Heart left ventricle (tissue), 16 donors: ENCODE data around the gene CSTF1. TPM values are rescaled to one million over a fixed set of nuclear protein-coding genes. Genes with fewer than 3 reads are reported as not detected.

ENCODE experiments used
- ATAC-seq, 4 donors: fragments of 200-7000 bp; cut with Tn5 transposase; one replicate each; pipeline ENCODE4 v1.9.1; 2020 to 2022; ENCODE audit warnings: moderate library complexity in 4 of 4, mild to moderate bottlenecking in 3 of 4, moderate number of reproducible peaks in 1 of 4
- DNase-seq, 5 donors: peaks; one replicate each; pipeline ENCODE4 v3.0.0-alpha.2; 2020
- H3K27ac ChIP-seq, 12 donors: fragments of 200-600 bp; sonication (generic) in 4 of 12; one replicate each; pipeline versions ENCODE4 v1.5.0 to v1.8.0; 2016 to 2022; ENCODE audit warnings: mild to moderate bottlenecking in 2 of 12
- H3K27me3 ChIP-seq, 9 donors: fragments of 200-600 bp; sonication (generic) in 2 of 9; one replicate each; pipeline versions ENCODE4 v1.5.1 to v1.8.0; 2016 to 2022; ENCODE audit warnings: mild to moderate bottlenecking in 3 of 9
- H3K36me3 ChIP-seq, 9 donors: fragments of 200-600 bp; sonication (generic) in 2 of 9; one replicate each; pipeline versions ENCODE4 v1.5.0 to v1.8.0; 2018 to 2022; ENCODE audit warnings: mild to moderate bottlenecking in 2 of 9
- H3K4me1 ChIP-seq, 12 donors: fragments of 200-600 bp; sonication (generic) in 4 of 12; one replicate each; pipeline versions ENCODE4 v1.5.0 to v1.8.0; 2016 to 2022; ENCODE audit warnings: mild to moderate bottlenecking in 3 of 12
- H3K4me3 ChIP-seq, 12 donors: fragments of 200-600 bp; sonication (generic) in 4 of 12; one replicate each; pipeline versions ENCODE4 v1.5.0 to v1.8.0; 2017 to 2022; ENCODE audit warnings: mild to moderate bottlenecking in 9 of 12, moderate library complexity in 4 of 12
- H3K9me3 ChIP-seq, 12 donors: fragments of 200-600 bp; sonication (generic) in 4 of 12; one replicate each; pipeline versions ENCODE4 v1.5.0 to v1.8.0; 2016 to 2022; ENCODE audit warnings: mild to moderate bottlenecking in 1 of 12
- CTCF ChIP-seq, 12 donors: fragments of 200-600 bp; sonication (generic) in 4 of 12; IDR thresholded peaks; one replicate each; pipeline versions ENCODE4 v1.5.0 to v1.8.0; 2018 to 2022; ENCODE audit warnings: antibody characterized with exemption in 12 of 12, mild to moderate bottlenecking in 5 of 12
- POLR2A ChIP-seq, 2 donors: fragments of 450-650 bp; IDR thresholded peaks; one replicate each; pipeline ENCODE4 v1.6.1; 2017; ENCODE audit warnings: antibody characterized with exemption in 2 of 2, mild to moderate bottlenecking in 2 of 2, moderate library complexity in 2 of 2
- WGBS, 4 donors: extraction: QIAGEN DNeasy Blood & Tissue Kit in 2 of 4; methylation state at CpG; one replicate each; pipeline versions ENCODE4 v1.1.5 to v1.1.7; 2013 to 2018; 5-methylcytosine and 5-hydroxymethylcytosine counted together
- intact Hi-C, 10 donors: fragments of 100-400 bp; cut with DNase I; formaldehyde crosslinking; loops; one replicate each; pipeline versions ENCODE4 v1.11.1 to v1.14.2; 2022
- polyA plus RNA-seq, 2 donors: library from polyadenylated mRNA; stranded (reverse); fragments of 200-250 nt; gene quantifications; one replicate each; pipeline ENCODE4 v1.2.3, GENCODE V29; 2013
- total RNA-seq, 9 donors: library from RNA; depleted of rRNA in 2 of 9; stranded (reverse); fragments of >200 nt in 2 of 9; fragmentation: NEBNext Ultra II Directional in 3 of 9; extraction: Animal tissue kit (Norgen Biotek cat#: 25700) in 3 of 9; gene quantifications; one replicate each; pipeline versions ENCODE4 v1.1.0 to v1.2.4, GENCODE V29; 2016 to 2023
- donor health status: ischemic (EF 13 %, LVEDD 7.1; RV severe dilation, severe dysfunction).
- donor health status: healthy with polysubstance abuse.
- donor health status: DM: no; HTN: yes; CAD: no.
- donor health status: DM: no; HTN: no; CAD: no.
- donor health status: ischemic (EF 25% LVEDD 6.9; RV normal size, moderate dysfunction).
- donor health status: ischemic (EF 25% LVEDD 5.7; RV mildly dilated, moderate dysfunction).
- donor health status: healthy.
- donor health status: DM: yes; HTN: yes; CAD: no.
- donor health status: ischemic (EF 35%, LVEDD 5.7; RV mildly dilated, moderate dysfunction).
- donor health status: nonischemic (EF 11% LVEDD 7.7; RV severe dilation, severe dysfunction).
- donor health status: DM: yes; HTN: yes; CAD: no.
- donor health status: PGD.
- donor health status: ischemic (EF 29% LVEDD 5.4; RV normal size, mild dysfunction).
- donor health status: nonischemic (EF 23%, LVEDD 6.1; RV moderate dilation, normal function).

The CSTF1 gene
- total and polyA plus RNA-seq, 11 donors = 4.2 to 27.3 (median 21.4) TPM

- WGBS, 4 donors = 41 to 56% (median 46%) methylated on average over 1 of the region's 1 CpG
- no peaks in the 10 kb centered on the region for H3K36me3 ChIP-seq
- no peak for DNase-seq
- H3K27me3 ChIP-seq = no peaks in the 10 kb centered on the region
- TF ChIP-seq POLR2A (IDR thresholded peaks at IDR 0.05) (no peak), CTCF (IDR thresholded peaks at IDR 0.05) (no peak)
- H3K9me3 ChIP-seq = no peaks in the 10 kb centered on the region
- H3K4me1 ChIP-seq = peaks cover 0 to 72% (median 17%) of the 10 kb centered on the region in 12 donors
- intact Hi-C loops = no loop called here
- ATAC-seq = no peak
- H3K4me3 ChIP-seq = no peak overlapping the region
- H3K27ac ChIP-seq = no peak overlapping the region
Measured at GRCh38 chr20:56423886-56424285, 31.4 kb downstream of the CSTF1 start.

GRCh38 chr20:56424931-56425330 lies 32.5 kb downstream of the CSTF1 start:
- DNase-seq = no peak
- WGBS, 4 donors = 67 to 100% (median 83%) methylated on average over 1 of the region's 1 CpG

GRCh38 chr20:56426026-56426425 lies 33.6 kb downstream of the CSTF1 start:
- TF ChIP-seq CTCF (IDR thresholded peaks at IDR 0.05) (no peak), POLR2A (IDR thresholded peaks at IDR 0.05) (no peak)
- Histone ChIP-seq H3K4me1 (peaks cover 0 to 72% (median 12%) of the 10 kb centered on the region in 12 donors), H3K4me3 (no peak overlapping the region), H3K27me3 (no peaks in the 10 kb centered on the region), H3K36me3 (no peaks in the 10 kb centered on the region), H3K9me3 (no peaks in the 10 kb centered on the region), H3K27ac (no peak overlapping the region)
- 87 to 96% (median 90%) methylated on average over 9 of the region's 9 CpGs for WGBS, 4 donors
- intact Hi-C loops = no loop called here
- ATAC-seq (no peak), DNase-seq (no peak)

More at GRCh38 chr20:56424931-56425330, 32.5 kb downstream of the CSTF1 start:
- Histone ChIP-seq H3K27me3 (no peaks in the 10 kb centered on the region), H3K9me3 (no peaks in the 10 kb centered on the region), H3K36me3 (no peaks in the 10 kb centered on the region), H3K27ac (no peak overlapping the region), H3K4me1 (peaks cover 0 to 72% (median 13%) of the 10 kb centered on the region in 12 donors), H3K4me3 (no peak overlapping the region)
- TF ChIP-seq CTCF (IDR thresholded peaks at IDR 0.05) = no peak
- TF ChIP-seq POLR2A (IDR thresholded peaks at IDR 0.05) = no peak
- intact Hi-C loops = no loop called here
- no peak for ATAC-seq

GRCh38 chr20:56426926-56427325 lies 34.5 kb downstream of the CSTF1 start:
- TF ChIP-seq CTCF (IDR thresholded peaks at IDR 0.05) (no peak), POLR2A (IDR thresholded peaks at IDR 0.05) (no peak)
- H3K4me3 ChIP-seq = no peak overlapping the region
- DNase-seq (no peak), ATAC-seq (no peak)
- H3K36me3 ChIP-seq = no peaks in the 10 kb centered on the region
- H3K4me1 ChIP-seq = peaks cover 0 to 63% (median 12%) of the 10 kb centered on the region in 12 donors
- no peak overlapping the region for H3K27ac ChIP-seq
- peaks cover 0 to 6% (median 0%) of the 10 kb centered on the region in 9 donors for H3K27me3 ChIP-seq
- no peaks in the 10 kb centered on the region for H3K9me3 ChIP-seq
- intact Hi-C loops = no loop called here
